Fibroblast of lung (primary cell): ENCODE results near the gene BHLHA9. TPM values are rescaled to one million over a fixed set of nuclear protein-coding genes. Genes with fewer than 3 reads are reported as not detected.

ENCODE experiments used
- DNase-seq, 2 donors: peaks; one replicate each; pipeline versions ENCODE4 v3.0.0 to v3.0.0-alpha.2; 2010; ENCODE audit warnings: low read depth in 2 of 2
- H2AFZ ChIP-seq: 2 replicates; pipeline ENCODE4 v1.5.1; 2012; ENCODE audit warnings: low read length, control low read depth, inconsistent platforms
- H3K27ac ChIP-seq: 2 replicates; pipeline ENCODE4 v1.5.1; 2011; ENCODE audit warnings: low read length, control low read depth; ENCODE audit not compliant: insufficient read depth
- H3K27me3 ChIP-seq: 2 replicates; pipeline ENCODE4 v1.5.1; 2011; ENCODE audit warnings: mild to moderate bottlenecking, low read length; ENCODE audit not compliant: control insufficient read depth, insufficient read depth
- H3K36me3 ChIP-seq: 2 replicates; pipeline ENCODE4 v1.5.1; 2011; ENCODE audit warnings: low read length; ENCODE audit not compliant: control insufficient read depth, insufficient read depth
- H3K4me1 ChIP-seq: 2 replicates; pipeline ENCODE4 v1.5.1; 2011; ENCODE audit warnings: low read length; ENCODE audit not compliant: control insufficient read depth, insufficient read depth; ENCODE audit errors: extremely low read depth
- H3K4me2 ChIP-seq: 2 replicates; pipeline ENCODE4 v1.5.1; 2011; ENCODE audit warnings: low read length, control low read depth; ENCODE audit not compliant: insufficient read depth; ENCODE audit errors: extremely low read depth
- H3K4me3 ChIP-seq, 4 experiments: fragments of 200-600 bp in 1 of 4; sonication (generic) in 1 of 4; replicated peaks in 1 of 4; 2 replicates each; pipeline ENCODE4 v1.5.1; 2011 to 2016; ENCODE audit warnings: low read length in 4 of 4, low read depth in 3 of 4, mild to moderate bottlenecking in 3 of 4, control low read depth in 2 of 4, inconsistent platforms in 1 of 4, mixed read lengths in 1 of 4; ENCODE audit not compliant: insufficient read depth in 1 of 4; ENCODE audit errors: control extremely low read depth in 1 of 4
- H3K79me2 ChIP-seq: 2 replicates; pipeline ENCODE4 v1.5.1; 2012; ENCODE audit warnings: mild to moderate bottlenecking, low read length, inconsistent platforms; ENCODE audit not compliant: control insufficient read depth, insufficient read depth
- H3K9ac ChIP-seq: 2 replicates; pipeline ENCODE4 v1.5.1; 2011; ENCODE audit warnings: mild to moderate bottlenecking, low read length, control low read depth; ENCODE audit not compliant: insufficient read depth
- H3K9me3 ChIP-seq: 2 replicates; pipeline ENCODE4 v1.5.1; 2012; ENCODE audit warnings: low read depth, low read length; ENCODE audit not compliant: control insufficient read depth, insufficient read depth
- H4K20me1 ChIP-seq: 2 replicates; pipeline ENCODE4 v1.5.1; 2011; ENCODE audit warnings: low read length; ENCODE audit not compliant: control insufficient read depth, insufficient read depth; ENCODE audit errors: extremely low read depth
- CTCF ChIP-seq, 2 donors: IDR thresholded peaks in 1 of 2; conservative IDR thresholded peaks in 1 of 2; 1 replicate in 1 of 2; 2 replicates in 1 of 2; pipeline ENCODE4 v1.5.1; 2011 to 2012; ENCODE audit warnings: low read length in 2 of 2, control low read depth in 1 of 2, inconsistent platforms in 1 of 2, low read depth in 1 of 2, mild to moderate bottlenecking in 1 of 2
- EZH2 ChIP-seq: IDR thresholded peaks from 2 replicates; pipeline ENCODE4 v1.5.1; 2012; ENCODE audit warnings: low read length, control low read depth, mild to moderate bottlenecking; ENCODE audit errors: missing control alignments
- polyA plus RNA-seq, 2 donors: library from polyadenylated mRNA; depleted of rRNA in 1 of 2; stranded (reverse) in 1 of 2; unstranded in 1 of 2; fragments of >200 nt; gene quantifications; 2 replicates each; pipeline ENCODE4 v1.2.1, GENCODE V29; 2011 to 2012; ENCODE audit warnings: missing spikeins in 1 of 2
- total RNA-seq: library from RNA; depleted of rRNA; stranded (reverse); fragments of >200 nt; gene quantifications from 2 replicates; pipeline ENCODE4 v1.2.1, GENCODE V29; 2014

The BHLHA9 gene
- total and polyA plus RNA-seq, 2 donors (not counting 1 experiment from before 2014, with no cell fraction given), result not detected

GRCh38 chr17:1275962-1276736 lies 5.9 kb downstream of the BHLHA9 start:
- H3K36me3 ChIP-seq, result no peaks in the 10 kb centered on the region
- no peak overlapping the region for H2AFZ ChIP-seq
- TF ChIP-seq CTCF (conservative IDR thresholded peaks at IDR 0.05 in 1 of 2, IDR thresholded peaks at IDR 0.05 in 1 of 2; ENCODE audit: low read depth in 1 of 2, low read length in 2 of 2) (peak; percentile 75 to 77), EZH2 (no peak)
- H3K4me1 ChIP-seq, result no peaks in the 10 kb centered on the region
- no peak overlapping the region for H3K4me3 ChIP-seq
- H4K20me1 ChIP-seq, result no peaks in the 10 kb centered on the region
- H3K79me2 ChIP-seq, result no peaks in the 10 kb centered on the region
- H3K9ac ChIP-seq, result no peak overlapping the region
- no peak overlapping the region for H3K27ac ChIP-seq
- H3K4me2 ChIP-seq, result no peak overlapping the region
- peaks cover 14% of the 10 kb centered on the region for H3K27me3 ChIP-seq
- DNase-seq, result peak in 1 of 2 donors; percentile 43
- H3K9me3 ChIP-seq, result no peaks in the 10 kb centered on the region

GRCh38 chr17:1280652-1281051 lies 10.4 kb downstream of the BHLHA9 start:
- H3K9ac ChIP-seq, result no peak overlapping the region
- no peaks in the 10 kb centered on the region for H3K4me1 ChIP-seq
- TF ChIP-seq CTCF (conservative IDR thresholded peaks at IDR 0.05 in 1 of 2, IDR thresholded peaks at IDR 0.05 in 1 of 2; ENCODE audit: low read depth in 1 of 2, low read length in 2 of 2), result no peak
- TF ChIP-seq EZH2, result no peak
- H3K4me3 ChIP-seq, result no peak overlapping the region
- H3K79me2 ChIP-seq, result no peaks in the 10 kb centered on the region
- DNase-seq, result no peak
- H3K36me3 ChIP-seq, result no peaks in the 10 kb centered on the region
- no peak overlapping the region for H3K27ac ChIP-seq
- peaks cover 2% of the 10 kb centered on the region for H3K27me3 ChIP-seq
- no peak overlapping the region for H3K4me2 ChIP-seq
- no peaks in the 10 kb centered on the region for H4K20me1 ChIP-seq
- H2AFZ ChIP-seq, result no peak overlapping the region
- H3K9me3 ChIP-seq, result no peaks in the 10 kb centered on the region

- Histone ChIP-seq H3K79me2 (no peaks in the 10 kb centered on the region), H3K4me2 (no peak overlapping the region), H3K4me3 (no peak overlapping the region), H4K20me1 (no peaks in the 10 kb centered on the region), H3K27ac (no peak overlapping the region), H3K9me3 (no peaks in the 10 kb centered on the region), H3K36me3 (no peaks in the 10 kb centered on the region), H3K9ac (no peak overlapping the region), H2AFZ (no peak overlapping the region), H3K4me1 (no peaks in the 10 kb centered on the region), H3K27me3 (no peaks in the 10 kb centered on the region)
- TF ChIP-seq EZH2, result no peak
- no peak for TF ChIP-seq CTCF (conservative IDR thresholded peaks at IDR 0.05 in 1 of 2, IDR thresholded peaks at IDR 0.05 in 1 of 2; ENCODE audit: low read depth in 1 of 2, low read length in 2 of 2)
- no peak for DNase-seq
Observed at GRCh38 chr17:1286379-1287106, 16.3 kb downstream of the BHLHA9 start.
